Thoracic aorta (tissue), 2 donors: ENCODE measurements around the gene PRX. TPM values are rescaled to one million over a fixed set of nuclear protein-coding genes. Genes with fewer than 3 reads are reported as not detected.

Source experiments
- ATAC-seq: fragments of 150-250 bp; one replicate; pipeline ENCODE4 v1.8.0; 2017; ENCODE audit warnings: low read depth; ENCODE audit not compliant: insufficient number of reproducible peaks, low FRiP score
- DNase-seq: peaks from one replicate; pipeline ENCODE4 v3.0.0-alpha.2; 2020; ENCODE audit warnings: low spot score
- H3K27ac ChIP-seq, 2 donors: fragments of 200-600 bp; sonication (generic); 1 replicate in 1 of 2; 2 replicates in 1 of 2; pipeline ENCODE4 v1.5.1; 2016; ENCODE audit warnings: mild to moderate bottlenecking in 2 of 2, moderate library complexity in 2 of 2
- H3K27me3 ChIP-seq: fragments of 200-600 bp; sonication (generic); replicated peaks from 2 replicates; pipeline ENCODE4 v1.6.0; 2016; ENCODE audit warnings: mild to moderate bottlenecking; ENCODE audit not compliant: insufficient read depth
- H3K36me3 ChIP-seq: fragments of 200-600 bp; sonication (generic); one replicate; pipeline ENCODE4 v1.5.1; 2016
- H3K4me1 ChIP-seq, 2 donors: fragments of 200-600 bp; sonication (generic); 1 replicate in 1 of 2; 2 replicates in 1 of 2; pipeline versions ENCODE4 v1.5.1 to v1.6.0; 2016; ENCODE audit warnings: low read depth in 2 of 2, mild to moderate bottlenecking in 1 of 2; ENCODE audit not compliant: control insufficient read depth in 1 of 2
- H3K4me3 ChIP-seq: fragments of 200-600 bp; sonication (generic); 2 replicates; pipeline ENCODE4 v1.5.1; 2016; ENCODE audit warnings: mild to moderate bottlenecking
- H3K9me3 ChIP-seq: fragments of 200-600 bp; sonication (generic); 2 replicates; pipeline ENCODE4 v1.5.1; 2016
- total RNA-seq, 2 donors: library from RNA; depleted of rRNA; stranded (reverse); fragments of >200 nt; gene quantifications; one replicate each; pipeline versions ENCODE4 v1.1.0 to v1.2.3, GENCODE V29; 2016
- TF ChIP-seq, protein P1 (sequence below): fragments of 200-600 bp; sonication (generic); IDR thresholded peaks from one replicate; pipeline ENCODE4 v1.5.1; 2019; ENCODE audit warnings: antibody characterized with exemption

Gene PRX
- total RNA-seq, 2 donors from 2014 or later, result 3.7 to 7.3 TPM

- no peaks in the 10 kb centered on the region for H3K9me3 ChIP-seq
- TF ChIP-seq, protein P1, sequence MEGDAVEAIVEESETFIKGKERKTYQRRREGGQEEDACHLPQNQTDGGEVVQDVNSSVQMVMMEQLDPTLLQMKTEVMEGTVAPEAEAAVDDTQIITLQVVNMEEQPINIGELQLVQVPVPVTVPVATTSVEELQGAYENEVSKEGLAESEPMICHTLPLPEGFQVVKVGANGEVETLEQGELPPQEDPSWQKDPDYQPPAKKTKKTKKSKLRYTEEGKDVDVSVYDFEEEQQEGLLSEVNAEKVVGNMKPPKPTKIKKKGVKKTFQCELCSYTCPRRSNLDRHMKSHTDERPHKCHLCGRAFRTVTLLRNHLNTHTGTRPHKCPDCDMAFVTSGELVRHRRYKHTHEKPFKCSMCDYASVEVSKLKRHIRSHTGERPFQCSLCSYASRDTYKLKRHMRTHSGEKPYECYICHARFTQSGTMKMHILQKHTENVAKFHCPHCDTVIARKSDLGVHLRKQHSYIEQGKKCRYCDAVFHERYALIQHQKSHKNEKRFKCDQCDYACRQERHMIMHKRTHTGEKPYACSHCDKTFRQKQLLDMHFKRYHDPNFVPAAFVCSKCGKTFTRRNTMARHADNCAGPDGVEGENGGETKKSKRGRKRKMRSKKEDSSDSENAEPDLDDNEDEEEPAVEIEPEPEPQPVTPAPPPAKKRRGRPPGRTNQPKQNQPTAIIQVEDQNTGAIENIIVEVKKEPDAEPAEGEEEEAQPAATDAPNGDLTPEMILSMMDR, result no peak
- peak overlapping the region in 1 of 2 donors; percentile 5 for H3K27ac ChIP-seq
- no peak overlapping the region for H3K4me3 ChIP-seq
- no peak for DNase-seq
- peaks cover 18% of the 10 kb centered on the region for H3K36me3 ChIP-seq
- peaks cover 7 to 10% of the 10 kb centered on the region in 2 donors for H3K4me1 ChIP-seq
- no peaks in the 10 kb centered on the region for H3K27me3 ChIP-seq
- no peak for ATAC-seq
Observed at GRCh38 chr19:40363069-40363468, 50.1 kb downstream of the PRX start.

DNA sequence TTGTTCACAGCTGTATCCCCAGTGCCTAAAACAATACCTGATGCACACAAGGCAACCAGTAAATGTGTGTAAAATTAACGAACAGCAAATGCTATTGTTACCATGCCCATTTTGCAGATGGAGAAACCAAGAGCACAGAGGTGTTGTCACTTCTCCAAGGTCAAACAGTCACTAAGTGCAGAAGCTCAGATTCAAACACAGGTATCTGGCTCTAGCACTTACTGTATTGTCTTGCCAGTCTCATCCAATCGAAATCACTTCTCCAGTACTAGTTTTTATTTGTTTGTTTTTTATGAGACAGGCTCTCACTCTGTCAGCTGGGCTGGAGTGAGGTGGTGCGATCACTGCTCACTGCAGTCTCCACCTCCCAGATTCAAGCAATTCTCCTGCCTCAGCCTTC, 51.0 kb downstream of the PRX start:
- Histone ChIP-seq H3K36me3 (peaks cover 9% of the 10 kb centered on the region), H3K27me3 (no peaks in the 10 kb centered on the region), H3K4me3 (no peak overlapping the region), H3K9me3 (no peaks in the 10 kb centered on the region), H3K4me1 (peaks cover 7 to 10% of the 10 kb centered on the region in 2 donors), H3K27ac (no peak overlapping the region)
- TF ChIP-seq, protein P1, result no peak
- DNase-seq, result no peak
- no peak for ATAC-seq

DNA sequence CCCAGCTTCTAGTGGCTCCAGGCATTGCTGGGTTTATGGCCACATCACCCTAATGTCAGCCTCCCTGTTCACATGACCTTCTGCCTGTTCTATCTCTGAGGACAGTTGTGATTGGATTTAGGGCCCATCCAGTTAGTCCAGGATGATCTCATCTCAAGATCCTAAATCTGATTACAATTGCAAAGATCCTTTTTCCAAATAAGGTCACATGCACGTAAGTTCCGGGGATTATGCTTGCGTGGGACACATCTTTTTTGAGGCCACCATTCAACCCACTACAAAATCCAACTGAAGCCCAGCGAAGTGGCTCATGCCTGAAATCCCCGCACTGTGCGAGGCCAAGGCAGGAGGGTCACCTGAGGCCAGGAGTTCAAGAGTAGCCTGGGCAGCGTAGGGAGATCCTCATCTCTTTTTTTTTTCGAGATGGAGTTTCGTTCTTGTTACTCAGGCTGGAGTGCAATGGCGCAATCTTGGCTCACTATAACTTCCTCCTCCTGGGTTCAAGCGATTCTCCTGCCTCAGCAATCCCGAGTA, 52.4 kb downstream of the PRX start:
- Histone ChIP-seq H3K27ac (no peak overlapping the region), H3K27me3 (no peaks in the 10 kb centered on the region), H3K36me3 (peaks cover 3% of the 10 kb centered on the region), H3K4me3 (no peak overlapping the region), H3K4me1 (peaks cover 7 to 10% of the 10 kb centered on the region in 2 donors), H3K9me3 (no peaks in the 10 kb centered on the region)
- DNase-seq (no peak), ATAC-seq (no peak)
- TF ChIP-seq, protein P1, result no peak

DNA sequence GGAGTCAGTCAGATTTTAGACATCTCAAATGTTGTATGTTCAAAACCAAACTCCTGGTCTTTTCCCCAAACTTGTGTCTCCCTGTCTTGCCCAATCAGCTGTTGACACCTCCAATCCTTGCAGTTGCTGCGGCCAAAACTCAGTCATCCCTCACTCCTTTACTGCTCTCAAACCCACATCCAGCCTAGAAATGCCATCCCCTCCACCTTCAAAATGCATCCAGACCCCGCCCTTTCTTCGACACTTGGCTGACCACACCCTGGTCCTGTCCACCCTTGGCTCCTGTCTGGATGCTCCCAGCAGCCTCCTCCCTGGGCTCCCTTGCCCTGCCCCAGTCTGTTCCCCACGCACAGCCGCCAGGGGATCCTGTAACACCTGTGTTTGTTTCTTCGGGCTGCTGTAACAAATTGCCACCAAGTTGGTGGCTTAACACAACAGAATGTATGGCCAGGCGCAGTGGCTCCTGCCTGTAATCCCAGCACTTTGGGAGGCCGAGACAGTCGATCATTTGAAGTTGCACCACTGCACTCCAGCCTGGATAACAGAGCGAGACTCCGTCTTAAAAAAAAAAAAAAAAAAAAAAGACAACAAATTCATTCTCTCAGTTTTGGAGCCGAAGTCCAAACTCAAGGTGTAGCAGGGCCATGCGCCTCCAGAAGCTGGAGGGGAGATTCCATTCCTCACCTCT, 53.0 kb downstream of the PRX start:
- Histone ChIP-seq H3K27me3 (no peaks in the 10 kb centered on the region), H3K9me3 (no peaks in the 10 kb centered on the region), H3K36me3 (peaks cover 3% of the 10 kb centered on the region), H3K4me1 (peaks cover 3 to 5% of the 10 kb centered on the region in 2 donors), H3K4me3 (no peak overlapping the region), H3K27ac (no peak overlapping the region)
- no peak for ATAC-seq
- no peak for DNase-seq
- TF ChIP-seq, protein P1, result no peak

DNA sequence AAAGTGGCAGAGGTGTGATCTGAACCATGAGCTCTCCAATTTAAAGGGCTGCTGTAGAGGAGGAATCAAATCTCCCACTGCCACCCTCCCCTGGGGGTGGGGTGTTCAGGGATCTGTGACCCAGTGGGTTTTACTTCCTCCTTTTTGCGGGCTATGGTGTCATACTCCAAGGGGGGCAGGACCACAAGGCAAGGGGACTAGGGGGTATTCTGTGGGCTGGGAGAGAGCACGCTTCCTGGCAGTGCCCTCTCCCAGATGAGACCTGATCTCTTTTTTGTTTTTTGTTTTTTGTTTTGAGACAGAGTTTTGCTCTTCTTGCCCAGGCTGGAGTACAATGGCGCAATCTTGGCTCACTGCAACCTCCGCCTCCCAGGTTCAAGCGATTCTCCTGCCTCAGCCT, 54.4 kb downstream of the PRX start:
- no peaks in the 10 kb centered on the region for H3K9me3 ChIP-seq
- no peak overlapping the region for H3K4me3 ChIP-seq
- no peaks in the 10 kb centered on the region for H3K27me3 ChIP-seq
- DNase-seq (no peak), ATAC-seq (no peak)
- H3K27ac ChIP-seq, result no peak overlapping the region
- TF ChIP-seq, protein P1, result no peak
- no peaks in the 10 kb centered on the region for H3K4me1 ChIP-seq
- peaks cover 3% of the 10 kb centered on the region for H3K36me3 ChIP-seq
